ENCODE data around the gene WFDC2.

DNA sequence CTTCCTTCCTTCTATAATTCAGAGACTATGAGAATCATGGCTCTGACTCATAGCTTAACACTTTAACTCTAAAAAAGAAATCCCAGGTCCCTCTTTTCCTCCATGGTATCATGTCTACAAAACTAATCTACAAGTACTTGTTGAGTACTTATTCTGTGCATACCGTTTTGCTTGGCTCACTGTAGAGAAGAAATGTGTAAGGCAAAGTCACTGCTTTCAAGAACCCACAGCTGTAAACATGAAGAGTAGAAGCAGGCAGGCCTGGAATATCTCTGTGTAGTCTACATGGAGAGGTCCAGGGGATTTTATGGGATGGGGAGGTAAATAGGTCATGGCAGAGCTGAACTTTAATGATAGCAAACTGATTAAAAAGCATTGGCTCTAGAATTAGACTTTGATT is 32.0 kb downstream of the WFDC2 start:
- TF ChIP-seq POLR2A (IDR thresholded peaks at IDR 0.05; ENCODE audit: extremely low read depth, insufficient read length) (no peak), MYC (IDR thresholded peaks at IDR 0.05; ENCODE audit: low read depth, low read length) (no peak)
- TF ChIP-seq, protein P1, sequence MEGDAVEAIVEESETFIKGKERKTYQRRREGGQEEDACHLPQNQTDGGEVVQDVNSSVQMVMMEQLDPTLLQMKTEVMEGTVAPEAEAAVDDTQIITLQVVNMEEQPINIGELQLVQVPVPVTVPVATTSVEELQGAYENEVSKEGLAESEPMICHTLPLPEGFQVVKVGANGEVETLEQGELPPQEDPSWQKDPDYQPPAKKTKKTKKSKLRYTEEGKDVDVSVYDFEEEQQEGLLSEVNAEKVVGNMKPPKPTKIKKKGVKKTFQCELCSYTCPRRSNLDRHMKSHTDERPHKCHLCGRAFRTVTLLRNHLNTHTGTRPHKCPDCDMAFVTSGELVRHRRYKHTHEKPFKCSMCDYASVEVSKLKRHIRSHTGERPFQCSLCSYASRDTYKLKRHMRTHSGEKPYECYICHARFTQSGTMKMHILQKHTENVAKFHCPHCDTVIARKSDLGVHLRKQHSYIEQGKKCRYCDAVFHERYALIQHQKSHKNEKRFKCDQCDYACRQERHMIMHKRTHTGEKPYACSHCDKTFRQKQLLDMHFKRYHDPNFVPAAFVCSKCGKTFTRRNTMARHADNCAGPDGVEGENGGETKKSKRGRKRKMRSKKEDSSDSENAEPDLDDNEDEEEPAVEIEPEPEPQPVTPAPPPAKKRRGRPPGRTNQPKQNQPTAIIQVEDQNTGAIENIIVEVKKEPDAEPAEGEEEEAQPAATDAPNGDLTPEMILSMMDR (IDR thresholded peaks at IDR 0.05; ENCODE audit: low read depth, low read length): no peak
- TF ChIP-seq, protein P2, sequence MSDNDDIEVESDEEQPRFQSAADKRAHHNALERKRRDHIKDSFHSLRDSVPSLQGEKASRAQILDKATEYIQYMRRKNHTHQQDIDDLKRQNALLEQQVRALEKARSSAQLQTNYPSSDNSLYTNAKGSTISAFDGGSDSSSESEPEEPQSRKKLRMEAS (IDR thresholded peaks at IDR 0.05; ENCODE audit: low read depth, low read length): no peak
